ENCODE data around the gene FAM78A.

DNA sequence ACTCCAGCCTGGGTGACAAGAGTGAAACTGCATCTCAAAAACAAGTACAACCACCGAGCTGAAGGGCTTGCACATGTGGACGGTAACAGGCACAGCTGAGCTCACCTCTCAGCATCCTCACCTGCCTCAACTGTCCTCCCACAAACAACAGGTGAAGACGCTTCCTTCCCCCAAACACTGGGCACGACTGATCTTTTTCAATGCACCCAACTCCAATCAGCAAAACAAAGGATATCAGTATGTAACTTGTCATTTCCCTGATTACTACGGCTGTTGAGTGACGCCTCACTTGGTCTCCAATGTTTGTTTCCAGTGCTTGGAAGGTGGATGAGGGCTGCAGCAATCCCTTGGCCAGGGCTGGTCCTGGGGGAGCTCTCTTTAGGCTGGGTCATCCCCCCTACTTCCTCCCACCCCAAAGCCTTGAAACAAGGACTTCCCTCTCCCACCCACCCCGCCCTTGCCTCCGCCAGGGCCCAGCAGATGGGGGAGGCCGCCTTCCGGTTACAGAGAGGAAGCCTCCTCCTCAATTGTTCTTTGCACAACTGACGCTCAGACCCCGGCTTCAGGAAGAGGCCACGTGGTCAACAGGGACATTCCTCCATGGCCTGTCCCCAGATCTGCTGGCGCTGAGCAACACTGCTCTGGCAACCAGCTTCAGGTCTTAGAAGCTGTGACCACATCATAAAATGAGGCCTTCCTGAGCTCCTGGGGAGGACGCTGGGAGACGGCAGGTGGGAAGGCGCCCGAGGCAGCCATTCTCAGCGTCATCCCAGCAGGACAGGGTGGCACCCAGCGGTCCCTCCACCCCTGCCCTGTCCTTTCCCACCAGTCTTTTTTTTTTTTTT, 5.9 kb downstream of the FAM78A start:
- TF ChIP-seq, protein P1, sequence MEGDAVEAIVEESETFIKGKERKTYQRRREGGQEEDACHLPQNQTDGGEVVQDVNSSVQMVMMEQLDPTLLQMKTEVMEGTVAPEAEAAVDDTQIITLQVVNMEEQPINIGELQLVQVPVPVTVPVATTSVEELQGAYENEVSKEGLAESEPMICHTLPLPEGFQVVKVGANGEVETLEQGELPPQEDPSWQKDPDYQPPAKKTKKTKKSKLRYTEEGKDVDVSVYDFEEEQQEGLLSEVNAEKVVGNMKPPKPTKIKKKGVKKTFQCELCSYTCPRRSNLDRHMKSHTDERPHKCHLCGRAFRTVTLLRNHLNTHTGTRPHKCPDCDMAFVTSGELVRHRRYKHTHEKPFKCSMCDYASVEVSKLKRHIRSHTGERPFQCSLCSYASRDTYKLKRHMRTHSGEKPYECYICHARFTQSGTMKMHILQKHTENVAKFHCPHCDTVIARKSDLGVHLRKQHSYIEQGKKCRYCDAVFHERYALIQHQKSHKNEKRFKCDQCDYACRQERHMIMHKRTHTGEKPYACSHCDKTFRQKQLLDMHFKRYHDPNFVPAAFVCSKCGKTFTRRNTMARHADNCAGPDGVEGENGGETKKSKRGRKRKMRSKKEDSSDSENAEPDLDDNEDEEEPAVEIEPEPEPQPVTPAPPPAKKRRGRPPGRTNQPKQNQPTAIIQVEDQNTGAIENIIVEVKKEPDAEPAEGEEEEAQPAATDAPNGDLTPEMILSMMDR (IDR thresholded peaks at IDR 0.05 in 2 of 3, conservative IDR thresholded peaks at IDR 0.05 in 1 of 3; ENCODE audit: borderline replicate concordance in 1 of 3, insufficient read depth in 1 of 3, low read depth in 2 of 3, low read length in 2 of 3) = no peak
- TF ChIP-seq, protein P2, sequence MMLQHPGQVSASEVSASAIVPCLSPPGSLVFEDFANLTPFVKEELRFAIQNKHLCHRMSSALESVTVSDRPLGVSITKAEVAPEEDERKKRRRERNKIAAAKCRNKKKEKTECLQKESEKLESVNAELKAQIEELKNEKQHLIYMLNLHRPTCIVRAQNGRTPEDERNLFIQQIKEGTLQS (IDR thresholded peaks at IDR 0.05) = no peak

All from HCT116 (cell line).